ENCODE results near the gene CITED2.

GRCh38 chr6:139422105-139423036 is 47.9 kb upstream of the CITED2 start:
- TF ChIP-seq POLR2A (IDR thresholded peaks at IDR 0.05) = no peak
- no peak for TF ChIP-seq CTCF (IDR thresholded peaks at IDR 0.05)

All from body of pancreas (tissue), 4 donors.